ENCODE results near the gene PSMA6.

DNA sequence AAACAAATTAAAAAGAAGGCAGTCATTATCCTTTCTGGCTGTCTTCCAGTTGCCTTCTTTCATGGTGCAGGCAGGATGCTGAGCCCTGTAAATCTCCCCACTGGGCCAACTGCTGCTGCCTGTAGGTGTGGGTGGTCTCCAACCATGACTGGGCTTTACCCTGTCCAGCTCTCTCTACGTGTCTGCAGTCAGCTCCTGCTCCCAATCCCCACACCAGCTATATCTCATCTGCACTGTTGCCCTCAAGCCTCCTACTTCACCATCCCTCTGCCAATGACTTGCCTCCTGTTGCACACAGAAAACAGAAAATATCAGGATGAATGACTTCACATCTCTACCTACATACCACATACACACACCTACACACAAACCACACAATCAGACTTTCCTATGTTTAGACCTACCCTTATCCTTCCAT is 39.7 kb upstream of the PSMA6 start:
- TF ChIP-seq, protein P1, sequence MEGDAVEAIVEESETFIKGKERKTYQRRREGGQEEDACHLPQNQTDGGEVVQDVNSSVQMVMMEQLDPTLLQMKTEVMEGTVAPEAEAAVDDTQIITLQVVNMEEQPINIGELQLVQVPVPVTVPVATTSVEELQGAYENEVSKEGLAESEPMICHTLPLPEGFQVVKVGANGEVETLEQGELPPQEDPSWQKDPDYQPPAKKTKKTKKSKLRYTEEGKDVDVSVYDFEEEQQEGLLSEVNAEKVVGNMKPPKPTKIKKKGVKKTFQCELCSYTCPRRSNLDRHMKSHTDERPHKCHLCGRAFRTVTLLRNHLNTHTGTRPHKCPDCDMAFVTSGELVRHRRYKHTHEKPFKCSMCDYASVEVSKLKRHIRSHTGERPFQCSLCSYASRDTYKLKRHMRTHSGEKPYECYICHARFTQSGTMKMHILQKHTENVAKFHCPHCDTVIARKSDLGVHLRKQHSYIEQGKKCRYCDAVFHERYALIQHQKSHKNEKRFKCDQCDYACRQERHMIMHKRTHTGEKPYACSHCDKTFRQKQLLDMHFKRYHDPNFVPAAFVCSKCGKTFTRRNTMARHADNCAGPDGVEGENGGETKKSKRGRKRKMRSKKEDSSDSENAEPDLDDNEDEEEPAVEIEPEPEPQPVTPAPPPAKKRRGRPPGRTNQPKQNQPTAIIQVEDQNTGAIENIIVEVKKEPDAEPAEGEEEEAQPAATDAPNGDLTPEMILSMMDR (IDR thresholded peaks at IDR 0.05; ENCODE audit: control extremely low read depth in 1 of 3, insufficient read depth in 1 of 3, low read depth in 1 of 3, low read length in 3 of 3): no peak
- TF ChIP-seq POLR2A (IDR thresholded peaks at IDR 0.05; ENCODE audit: control extremely low read depth in 1 of 2, low read depth in 2 of 2, low read length in 2 of 2): no peak
